Natural killer cell (primary cell): Measurements from ENCODE around the gene PARPBP. TPM values are rescaled to one million over a fixed set of nuclear protein-coding genes. Genes with fewer than 3 reads are reported as not detected.
"Not testable (repeated sequence)": the region's sequence is repeated elsewhere in the genome, so short reads cannot be mapped to it uniquely, and the experiment has no call there.

Experiments
- ATAC-seq, 3 donors: fragments of 150-1000 bp in 2 of 3; fragments of 200-7000 bp in 1 of 3; cut with Tn5 transposase; 1 replicate in 1 of 3; 2 replicates in 2 of 3; pipeline ENCODE4 v1.10.0; 2021; ENCODE audit warnings: mild to moderate bottlenecking in 2 of 3, moderate library complexity in 2 of 3
- DNase-seq, 2 donors: peaks; one replicate each; pipeline versions ENCODE4 v3.0.0 to v3.0.0-alpha.2; 2013 to 2021; ENCODE audit warnings: mixed read lengths in 1 of 2
- H3K27ac ChIP-seq: one replicate; pipeline ENCODE4 v1.5.1; 2013; ENCODE audit warnings: mild to moderate bottlenecking, low read length
- H3K27me3 ChIP-seq: one replicate; pipeline ENCODE4 v1.6.1; 2013; ENCODE audit warnings: low read length; ENCODE audit not compliant: control insufficient read depth, insufficient read depth
- H3K36me3 ChIP-seq: one replicate; pipeline ENCODE4 v1.6.1; 2013; ENCODE audit warnings: low read length; ENCODE audit not compliant: control insufficient read depth, insufficient read depth
- H3K4me1 ChIP-seq: one replicate; pipeline ENCODE4 v1.6.1; 2013; ENCODE audit warnings: low read length; ENCODE audit not compliant: control insufficient read depth, insufficient read depth
- H3K4me3 ChIP-seq: one replicate; pipeline ENCODE4 v1.5.1; 2013; ENCODE audit warnings: low read length
- H3K9me3 ChIP-seq: one replicate; pipeline ENCODE4 v1.6.1; 2013; ENCODE audit warnings: low read length; ENCODE audit not compliant: control insufficient read depth, insufficient read depth
- H3K27ac Mint-ChIP-seq, 2 donors: one replicate each; pipeline ENCODE4 v1.8.0; 2022; ENCODE audit warnings: mild to moderate bottlenecking in 2 of 2, mixed read lengths in 2 of 2, moderate library complexity in 1 of 2
- H3K27me3 Mint-ChIP-seq, 2 donors: one replicate each; pipeline ENCODE4 v1.8.0; 2022; ENCODE audit warnings: low read depth in 2 of 2, mixed read lengths in 2 of 2
- H3K36me3 Mint-ChIP-seq: one replicate; pipeline ENCODE4 v1.8.0; 2022; ENCODE audit warnings: mixed read lengths
- H3K4me1 Mint-ChIP-seq, 2 donors: one replicate each; pipeline ENCODE4 v1.8.0; 2022; ENCODE audit warnings: mixed read lengths in 2 of 2
- H3K4me3 Mint-ChIP-seq: one replicate; pipeline ENCODE4 v1.8.0; 2022; ENCODE audit warnings: mild to moderate bottlenecking, moderate library complexity, mixed read lengths
- H3K9me3 Mint-ChIP-seq, 2 donors: one replicate each; pipeline ENCODE4 v1.8.0; 2022; ENCODE audit warnings: mixed read lengths in 2 of 2
- WGBS: methylation state at CpG from one replicate; pipeline ENCODE4 v1.1.7; 2013; ENCODE audit warnings: missing lambda C conversion rate; ENCODE audit not compliant: insufficient coverage; 5-methylcytosine and 5-hydroxymethylcytosine counted together
- intact Hi-C: fragments of 100-400 bp; cut with micrococcal nuclease; formaldehyde crosslinking; loops from one replicate; pipeline ENCODE4 v1.14.2; 2022
- total RNA-seq, 4 donors: library from RNA; stranded (reverse); fragments of 120-200 nt in 1 of 4; gene quantifications; one replicate each; pipeline versions ENCODE4 v1.2.3 to v1.2.4, GENCODE V29; 2013 to 2022
- TF ChIP-seq, protein P1 (sequence below): fragments of 200-600 bp; IDR thresholded peaks from one replicate; pipeline ENCODE4 v1.8.0; 2022; ENCODE audit warnings: antibody characterized with exemption

Gene PARPBP, protein sequence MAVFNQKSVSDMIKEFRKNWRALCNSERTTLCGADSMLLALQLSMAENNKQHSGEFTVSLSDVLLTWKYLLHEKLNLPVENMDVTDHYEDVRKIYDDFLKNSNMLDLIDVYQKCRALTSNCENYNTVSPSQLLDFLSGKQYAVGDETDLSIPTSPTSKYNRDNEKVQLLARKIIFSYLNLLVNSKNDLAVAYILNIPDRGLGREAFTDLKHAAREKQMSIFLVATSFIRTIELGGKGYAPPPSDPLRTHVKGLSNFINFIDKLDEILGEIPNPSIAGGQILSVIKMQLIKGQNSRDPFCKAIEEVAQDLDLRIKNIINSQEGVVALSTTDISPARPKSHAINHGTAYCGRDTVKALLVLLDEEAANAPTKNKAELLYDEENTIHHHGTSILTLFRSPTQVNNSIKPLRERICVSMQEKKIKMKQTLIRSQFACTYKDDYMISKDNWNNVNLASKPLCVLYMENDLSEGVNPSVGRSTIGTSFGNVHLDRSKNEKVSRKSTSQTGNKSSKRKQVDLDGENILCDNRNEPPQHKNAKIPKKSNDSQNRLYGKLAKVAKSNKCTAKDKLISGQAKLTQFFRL
- total RNA-seq, result 1 to 10 TPM; 2.8 to 5.6 (median 3.5) TPM
- 5.5 TPM for total RNA-seq (2013)

DNA sequence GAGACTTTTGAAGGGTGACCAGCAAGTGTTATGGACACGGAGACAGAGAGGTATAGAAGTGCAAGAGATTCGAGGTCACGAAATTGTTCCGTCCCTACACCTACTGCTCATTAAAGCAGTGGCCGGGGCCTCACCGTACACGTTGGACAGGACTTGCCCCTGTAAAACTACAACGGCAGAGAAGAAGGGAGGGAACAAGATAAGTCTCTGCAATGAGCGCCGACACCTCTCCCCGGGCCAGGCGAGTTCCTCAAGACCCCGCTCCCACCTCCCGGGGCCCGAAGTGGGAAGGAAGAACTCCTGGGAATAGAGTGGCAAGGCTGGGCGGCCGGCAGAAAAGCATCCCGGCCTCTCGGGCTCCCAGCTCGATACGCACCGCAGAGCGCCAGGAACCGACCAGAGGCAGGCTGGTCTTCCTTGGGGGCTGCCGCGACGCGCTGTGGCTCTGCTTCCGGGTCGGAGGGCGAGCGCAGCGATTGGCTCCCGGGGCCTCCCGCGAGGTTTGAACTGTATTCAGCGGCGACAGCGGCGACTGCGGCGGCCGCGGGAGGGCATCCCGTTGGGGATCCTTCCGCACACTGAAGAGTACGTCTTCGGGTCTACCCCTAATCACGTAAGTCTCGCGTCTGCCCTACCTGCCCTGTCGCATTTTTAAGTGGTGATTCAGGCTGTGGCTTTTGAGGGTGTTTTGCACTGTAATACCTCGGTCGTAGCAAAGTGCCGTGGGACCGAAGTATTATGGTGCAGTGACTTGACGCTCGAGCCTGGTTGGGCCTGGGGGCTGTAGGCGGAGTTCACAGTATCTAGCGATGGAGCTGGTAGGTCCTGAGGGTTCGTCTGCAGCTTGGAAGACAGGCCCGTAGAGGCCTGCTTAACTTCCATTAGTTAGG, at the start of gene PARPBP, which contains the start of gene NUP37:
Gene PARPBP, plus strand, starts transcription at position 510 of the 890 bp plus-strand sequence. CDS start 3,706 bp downstream, outside the sequence.
Gene NUP37, minus strand, starts transcription at position 441 of the 890 bp plus-strand sequence. CDS start 1,596 bp downstream, outside the sequence.
- peak within 1 kb of the TSS; percentile 80 for H3K27ac ChIP-seq
- Mint-ChIP-seq H3K36me3 (no peaks in the 10 kb centered on the region), H3K4me3 (peak within 1 kb of the TSS; percentile 92), H3K4me1 (peaks cover 16 to 17% of the 10 kb centered on the region in 2 donors), H3K27me3 (no peaks in the 10 kb centered on the region), H3K9me3 (no peaks in the 10 kb centered on the region), H3K27ac (peak within 1 kb of the TSS; percentile 89 to 94)
- ATAC-seq, result peak; percentile 93 to 95 (median 94)
- under 1% methylated on average over 62 of the region's 62 CpGs for WGBS
- H3K9me3 ChIP-seq, result no peaks in the 10 kb centered on the region
- DNase-seq, result peak; percentile 94 to 95
- TF ChIP-seq, protein P1, sequence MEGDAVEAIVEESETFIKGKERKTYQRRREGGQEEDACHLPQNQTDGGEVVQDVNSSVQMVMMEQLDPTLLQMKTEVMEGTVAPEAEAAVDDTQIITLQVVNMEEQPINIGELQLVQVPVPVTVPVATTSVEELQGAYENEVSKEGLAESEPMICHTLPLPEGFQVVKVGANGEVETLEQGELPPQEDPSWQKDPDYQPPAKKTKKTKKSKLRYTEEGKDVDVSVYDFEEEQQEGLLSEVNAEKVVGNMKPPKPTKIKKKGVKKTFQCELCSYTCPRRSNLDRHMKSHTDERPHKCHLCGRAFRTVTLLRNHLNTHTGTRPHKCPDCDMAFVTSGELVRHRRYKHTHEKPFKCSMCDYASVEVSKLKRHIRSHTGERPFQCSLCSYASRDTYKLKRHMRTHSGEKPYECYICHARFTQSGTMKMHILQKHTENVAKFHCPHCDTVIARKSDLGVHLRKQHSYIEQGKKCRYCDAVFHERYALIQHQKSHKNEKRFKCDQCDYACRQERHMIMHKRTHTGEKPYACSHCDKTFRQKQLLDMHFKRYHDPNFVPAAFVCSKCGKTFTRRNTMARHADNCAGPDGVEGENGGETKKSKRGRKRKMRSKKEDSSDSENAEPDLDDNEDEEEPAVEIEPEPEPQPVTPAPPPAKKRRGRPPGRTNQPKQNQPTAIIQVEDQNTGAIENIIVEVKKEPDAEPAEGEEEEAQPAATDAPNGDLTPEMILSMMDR, result no peak
- peak within 1 kb of the TSS; percentile 76 for H3K4me3 ChIP-seq
- peaks cover 15% of the 10 kb centered on the region for H3K36me3 ChIP-seq
- peaks cover 5% of the 10 kb centered on the region for H3K4me1 ChIP-seq
- intact Hi-C loops, result loop anchor here (1.0 to 5.0 kb wide), 2 partner anchors 58 to 243 kb away; partner anchors contain the start of gene DRAM1
- no peaks in the 10 kb centered on the region for H3K27me3 ChIP-seq

DNA sequence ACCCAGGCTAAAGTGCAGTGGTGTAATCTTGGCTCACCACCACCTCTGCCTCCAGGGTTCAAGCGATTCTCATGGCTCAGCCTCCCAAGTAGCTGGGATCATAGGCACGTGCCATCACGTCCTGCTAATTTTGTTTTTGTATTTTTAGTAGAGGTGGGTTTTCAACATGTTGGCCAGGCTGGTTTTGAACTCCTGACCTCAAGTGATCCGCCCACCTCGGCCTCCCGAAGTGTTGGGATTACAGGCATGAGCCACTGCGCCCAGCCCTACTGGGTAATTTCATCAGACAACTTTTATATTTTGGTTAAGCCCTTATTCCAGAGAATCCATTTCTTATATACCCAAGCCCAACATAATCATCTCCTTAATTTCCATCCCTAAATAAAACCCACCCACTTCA, 47.9 kb upstream of the PARPBP start:
- peaks cover 12% of the 10 kb centered on the region for H3K36me3 Mint-ChIP-seq
- H3K27me3 Mint-ChIP-seq, DNase-seq, H3K27ac ChIP-seq, H3K27ac Mint-ChIP-seq, H3K4me3 Mint-ChIP-seq, H3K9me3 ChIP-seq, H3K4me1 Mint-ChIP-seq, H3K9me3 Mint-ChIP-seq, H3K4me3 ChIP-seq, intact Hi-C loops, H3K4me1 ChIP-seq, ATAC-seq, H3K27me3 ChIP-seq: not testable (repeated sequence)
- peaks cover 20% of the 10 kb centered on the region for H3K36me3 ChIP-seq
- WGBS, result 95% methylated on average over 7 of the region's 7 CpGs

DNA sequence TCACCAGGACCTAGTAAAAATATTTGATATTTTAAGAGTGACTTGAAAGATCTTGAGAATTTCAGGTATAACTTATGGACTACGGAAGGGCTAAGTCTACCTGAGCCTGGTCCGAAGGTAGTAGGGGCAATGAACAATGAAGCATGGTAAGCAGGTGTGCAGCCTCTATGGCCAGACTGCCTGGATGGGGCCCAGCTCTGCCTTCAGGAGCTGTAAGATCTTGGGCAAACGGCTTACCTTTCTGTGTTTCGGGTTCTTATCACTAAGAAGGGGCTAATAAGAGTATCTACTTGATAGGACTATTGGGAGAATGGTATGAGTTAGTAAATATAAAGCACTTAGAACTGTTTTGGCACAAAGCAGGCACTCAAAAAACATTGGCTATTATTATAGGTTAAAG, 39.1 kb upstream of the PARPBP start:
- no peaks in the 10 kb centered on the region for H3K9me3 Mint-ChIP-seq
- no peaks in the 10 kb centered on the region for H3K4me1 ChIP-seq
- no peak overlapping the region for H3K4me3 ChIP-seq
- no peaks in the 10 kb centered on the region for H3K27me3 Mint-ChIP-seq
- H3K36me3 Mint-ChIP-seq, result peaks cover 37% of the 10 kb centered on the region
- ATAC-seq (no peak), DNase-seq (no peak)
- H3K27ac Mint-ChIP-seq, result no peak overlapping the region
- WGBS, result over 99% methylated on average over 4 of the region's 4 CpGs
- H3K27me3 ChIP-seq, result no peaks in the 10 kb centered on the region
- TF ChIP-seq, protein P1, result no peak
- intact Hi-C loops, result no loop called here
- H3K36me3 ChIP-seq, result peaks cover 37% of the 10 kb centered on the region
- no peaks in the 10 kb centered on the region for H3K9me3 ChIP-seq
- no peaks in the 10 kb centered on the region for H3K4me1 Mint-ChIP-seq
- no peak overlapping the region for H3K4me3 Mint-ChIP-seq
- no peak overlapping the region for H3K27ac ChIP-seq

DNA sequence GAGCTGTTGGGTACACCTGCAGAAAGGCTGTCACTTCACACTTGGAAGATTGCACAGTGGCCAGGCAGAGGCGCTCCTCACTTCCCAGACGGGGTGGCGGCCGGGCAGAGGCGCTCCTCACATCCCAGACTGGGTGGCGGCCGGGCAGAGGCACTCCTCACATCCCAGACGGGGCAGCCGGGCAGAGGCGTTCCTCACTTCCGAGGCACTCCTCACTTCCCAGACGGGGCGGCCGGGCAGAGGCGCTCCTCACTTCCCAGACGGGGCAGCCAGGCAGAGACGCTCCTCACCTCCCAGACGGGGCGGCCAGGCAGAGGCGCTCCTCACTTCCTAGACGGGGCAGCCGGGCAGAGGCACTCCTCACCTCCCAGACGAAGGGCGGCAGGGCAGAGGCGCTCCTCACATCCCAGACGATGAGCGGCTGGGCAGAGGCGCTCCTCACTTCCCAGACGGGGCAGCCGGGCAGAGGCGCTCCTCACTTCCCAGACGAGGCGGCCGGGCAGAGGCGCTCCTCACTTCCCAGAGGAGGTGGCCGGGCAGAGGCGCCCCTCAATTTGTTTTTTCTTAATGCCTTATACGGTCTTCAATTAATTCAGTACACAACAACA, 30.7 kb upstream of the PARPBP start:
- H3K4me1 ChIP-seq, H3K27me3 ChIP-seq, H3K4me3 ChIP-seq, intact Hi-C loops, ATAC-seq, H3K27ac ChIP-seq, H3K36me3 ChIP-seq, H3K27ac Mint-ChIP-seq, H3K9me3 ChIP-seq, H3K27me3 Mint-ChIP-seq, H3K4me3 Mint-ChIP-seq, H3K9me3 Mint-ChIP-seq, H3K4me1 Mint-ChIP-seq, DNase-seq: not testable (repeated sequence)
- peaks cover 13% of the 10 kb centered on the region for H3K36me3 Mint-ChIP-seq
- 98% methylated on average over 38 of the region's 38 CpGs for WGBS
